ENCODE measurements around the gene GYS1. TPM values are rescaled to one million over a fixed set of nuclear protein-coding genes. Genes with fewer than 3 reads are reported as not detected.

The GYS1 gene
- total and polyA plus RNA-seq, 10 of the 15 experiments (the other 5 are each of a cell fraction or from before 2014, with no cell fraction given): 3.7 to 62.0 (median 37.3) TPM

DNA sequence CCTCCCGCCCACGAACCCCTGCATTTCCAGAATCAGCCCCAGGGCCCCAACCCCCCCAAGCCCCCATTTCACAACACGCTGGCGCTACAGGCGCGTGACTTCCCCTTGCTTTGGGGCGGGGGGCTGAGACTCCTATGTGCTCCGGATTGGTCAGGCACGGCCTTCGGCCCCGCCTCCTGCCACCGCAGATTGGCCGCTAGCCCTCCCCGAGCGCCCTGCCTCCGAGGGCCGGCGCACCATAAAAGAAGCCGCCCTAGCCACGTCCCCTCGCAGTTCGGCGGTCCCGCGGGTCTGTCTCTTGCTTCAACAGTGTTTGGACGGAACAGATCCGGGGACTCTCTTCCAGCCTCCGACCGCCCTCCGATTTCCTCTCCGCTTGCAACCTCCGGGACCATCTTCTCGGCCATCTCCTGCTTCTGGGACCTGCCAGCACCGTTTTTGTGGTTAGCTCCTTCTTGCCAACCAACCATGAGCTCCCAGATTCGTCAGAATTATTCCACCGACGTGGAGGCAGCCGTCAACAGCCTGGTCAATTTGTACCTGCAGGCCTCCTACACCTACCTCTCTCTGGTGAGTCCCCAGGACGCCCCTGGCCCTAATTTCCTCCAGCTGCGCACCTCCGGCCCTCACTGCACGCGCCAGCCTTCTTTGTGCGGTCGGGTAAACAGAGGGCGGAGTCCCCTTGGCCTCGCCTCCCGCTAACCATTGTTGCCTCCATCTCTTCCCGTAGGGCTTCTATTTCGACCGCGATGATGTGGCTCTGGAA lies 27.9 kb downstream of the GYS1 start, which contains the start of gene FTL (continued):
- TF ChIP-seq MXI1 (IDR thresholded peaks at IDR 0.05; ENCODE audit: low read depth, low read length) (peak; percentile 49; the same call in 1 of the 2 replicates), ATF2 (IDR thresholded peaks at IDR 0.05; ENCODE audit: low read length) (no peak), TCF7 (IDR thresholded peaks at IDR 0.05; ENCODE audit: borderline replicate concordance) (no peak; the same call in 1 of the 2 replicates)
- TF ChIP-seq, protein P1, sequence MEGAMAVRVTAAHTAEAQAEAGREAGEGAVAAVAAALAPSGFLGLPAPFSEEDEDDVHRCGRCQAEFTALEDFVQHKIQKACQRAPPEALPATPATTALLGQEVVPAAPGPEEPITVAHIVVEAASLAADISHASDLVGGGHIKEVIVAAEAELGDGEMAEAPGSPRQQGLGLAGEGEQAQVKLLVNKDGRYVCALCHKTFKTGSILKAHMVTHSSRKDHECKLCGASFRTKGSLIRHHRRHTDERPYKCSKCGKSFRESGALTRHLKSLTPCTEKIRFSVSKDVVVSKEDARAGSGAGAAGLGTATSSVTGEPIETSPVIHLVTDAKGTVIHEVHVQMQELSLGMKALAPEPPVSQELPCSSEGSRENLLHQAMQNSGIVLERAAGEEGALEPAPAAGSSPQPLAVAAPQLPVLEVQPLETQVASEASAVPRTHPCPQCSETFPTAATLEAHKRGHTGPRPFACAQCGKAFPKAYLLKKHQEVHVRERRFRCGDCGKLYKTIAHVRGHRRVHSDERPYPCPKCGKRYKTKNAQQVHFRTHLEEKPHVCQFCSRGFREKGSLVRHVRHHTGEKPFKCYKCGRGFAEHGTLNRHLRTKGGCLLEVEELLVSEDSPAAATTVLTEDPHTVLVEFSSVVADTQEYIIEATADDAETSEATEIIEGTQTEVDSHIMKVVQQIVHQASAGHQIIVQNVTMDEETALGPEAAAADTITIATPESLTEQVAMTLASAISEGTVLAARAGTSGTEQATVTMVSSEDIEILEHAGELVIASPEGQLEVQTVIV (IDR thresholded peaks at IDR 0.05; ENCODE audit: borderline replicate concordance, partially characterized antibody): no peak

Data from GM12878 (cell line).